ENCODE measurements around the gene KRT4. TPM values are rescaled to one million over a fixed set of nuclear protein-coding genes. Genes with fewer than 3 reads are reported as not detected.

KRT4 gene
- total RNA-seq, 2 experiments from 2014 or later: not detected

GRCh38 chr12:52817003-52817698, 3.2 kb upstream of the KRT4 start:
- no peak overlapping the region for H2AFZ ChIP-seq (ENCODE audit: low read length)
- H3K4me3 ChIP-seq (ENCODE audit: low read depth, low read length, poor library complexity, severe bottlenecking): no peak overlapping the region
- H3K36me3 ChIP-seq (ENCODE audit: insufficient read depth, low read length): no peaks in the 10 kb centered on the region
- H3K4me1 ChIP-seq (ENCODE audit: insufficient read depth, low read length, poor library complexity, severe bottlenecking): no peaks in the 10 kb centered on the region
- no peaks in the 10 kb centered on the region for H3K9me3 ChIP-seq (ENCODE audit: low read length)
- ChIA-PET POLR2A (interaction anchor here (0.7 kb wide), 1 partner anchor 237 kb away, joined by 3 read pairs; no protein-coding TSS in a partner anchor), CTCF (ENCODE audit: unreplicated experiment) (no interaction called here)
- DNase-seq (ENCODE audit: low spot score): no peak
- H3K4me2 ChIP-seq (ENCODE audit: low read length): no peak overlapping the region
- H3K9me2 ChIP-seq (ENCODE audit: insufficient read depth, low read length): no peaks in the 10 kb centered on the region
- H3K79me2 ChIP-seq (ENCODE audit: insufficient read depth, low read depth, low read length): no peaks in the 10 kb centered on the region
- intact Hi-C loops (cut with micrococcal nuclease; ENCODE audit: unreplicated experiment): no loop called here
- no TSS peak for BruUV-seq (replicated peaks)
- no peak overlapping the region for H3K27ac ChIP-seq (ENCODE audit: low read depth, low read length, poor library complexity, severe bottlenecking)
- TF ChIP-seq CTCF (conservative IDR thresholded peaks at IDR 0.05; ENCODE audit: low read length) (no peak), EZH2phosphoT487 (IDR thresholded peaks at IDR 0.05; ENCODE audit: borderline replicate concordance, low read depth, low read length) (no peak)
- no peaks in the 10 kb centered on the region for H4K20me1 ChIP-seq (ENCODE audit: insufficient read depth, low read length)

DNA sequence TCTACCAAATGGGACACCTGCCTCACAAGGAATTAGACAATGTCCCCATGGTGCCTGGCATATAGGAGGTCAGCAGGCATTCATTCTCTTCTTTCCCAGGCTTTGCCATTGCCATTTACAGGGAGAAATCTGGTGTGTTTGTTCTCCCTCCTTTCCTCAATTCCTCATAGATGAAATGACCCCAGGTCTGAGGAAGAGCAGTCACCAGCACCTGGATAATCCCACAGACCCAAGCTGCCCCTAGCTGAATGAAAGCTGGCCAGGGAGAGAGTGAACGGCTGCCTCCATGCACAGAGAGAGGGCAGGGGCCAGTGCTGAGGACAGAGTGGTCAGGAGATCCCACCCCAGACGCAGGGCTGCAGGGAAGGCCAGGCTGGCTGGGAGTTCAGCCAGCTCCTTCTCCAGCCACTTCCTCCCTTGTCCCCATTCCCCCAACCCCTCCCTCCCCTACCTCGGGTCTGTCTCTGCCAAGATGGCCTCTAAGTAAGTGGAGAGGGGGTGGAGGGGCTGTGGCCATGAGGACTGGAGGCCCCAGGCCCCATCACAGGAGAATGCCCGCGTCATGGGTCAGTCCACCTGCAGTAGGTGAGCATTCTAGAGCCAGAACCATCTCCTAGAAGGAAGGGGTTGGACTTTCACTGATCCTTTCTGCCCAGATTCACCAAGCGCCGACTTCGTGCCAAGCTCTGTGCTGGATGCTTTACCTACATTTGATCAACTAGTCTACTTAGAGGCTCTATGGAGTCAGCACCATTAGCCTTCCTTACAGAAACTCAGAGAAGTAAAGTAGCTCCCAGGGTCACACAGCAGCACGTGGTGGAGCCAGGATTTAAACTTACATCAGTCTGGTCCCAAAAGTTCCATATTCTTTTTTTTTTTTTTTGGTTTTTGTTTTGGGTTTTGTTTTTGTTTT, 2.0 kb upstream of the KRT4 start:
- DNase-seq (ENCODE audit: low spot score): no peak
- no TSS peak for BruUV-seq (replicated peaks)
- Histone ChIP-seq H3K4me1 (ENCODE audit: insufficient read depth, low read length, poor library complexity, severe bottlenecking) (no peaks in the 10 kb centered on the region), H3K27ac (ENCODE audit: low read depth, low read length, poor library complexity, severe bottlenecking) (no peak overlapping the region), H2AFZ (ENCODE audit: low read length) (no peak overlapping the region), H4K20me1 (ENCODE audit: insufficient read depth, low read length) (no peaks in the 10 kb centered on the region), H3K4me2 (ENCODE audit: low read length) (no peak overlapping the region), H3K36me3 (ENCODE audit: insufficient read depth, low read length) (no peaks in the 10 kb centered on the region), H3K4me3 (ENCODE audit: low read depth, low read length, poor library complexity, severe bottlenecking) (no peak overlapping the region), H3K9me3 (ENCODE audit: low read length) (no peaks in the 10 kb centered on the region), H3K9me2 (ENCODE audit: insufficient read depth, low read length) (no peaks in the 10 kb centered on the region), H3K79me2 (ENCODE audit: insufficient read depth, low read depth, low read length) (no peaks in the 10 kb centered on the region)
- ChIA-PET CTCF (ENCODE audit: unreplicated experiment) (no interaction called here), POLR2A (interaction anchor here (0.7 to 1.0 kb wide), 2 partner anchors 236 to 976 kb away, joined by 3 to 4 read pairs; no protein-coding TSS in a partner anchor)
- intact Hi-C loops (cut with micrococcal nuclease; ENCODE audit: unreplicated experiment): no loop called here
- TF ChIP-seq CTCF (conservative IDR thresholded peaks at IDR 0.05; ENCODE audit: low read length) (no peak), EZH2phosphoT487 (IDR thresholded peaks at IDR 0.05; ENCODE audit: borderline replicate concordance, low read depth, low read length) (no peak)
